HFF-Myc (cell line): ENCODE results near the gene FGF1.

Experiments used
- DNase-seq: peaks from one replicate; pipeline ENCODE4 v3.0.0-alpha.2; 2011; ENCODE audit warnings: low read depth; ENCODE audit errors: extremely low read depth
- H3K4me3 ChIP-seq: replicated peaks from 2 replicates; pipeline ENCODE4 v1.5.1; 2011; ENCODE audit warnings: low read depth, mild to moderate bottlenecking, control low read depth, low read length
- CTCF ChIP-seq: IDR thresholded peaks from 2 replicates; pipeline ENCODE4 v1.5.1; 2012; ENCODE audit warnings: mild to moderate bottlenecking, low read depth, low read length, control low read depth; ENCODE audit errors: missing control alignments

FGF1 gene

GRCh38 chr5:142544071-142544753, 141.7 kb downstream of the FGF1 start:
- DNase-seq: no peak
- H3K4me3 ChIP-seq: no peak overlapping the region
- no peak for TF ChIP-seq CTCF

- no peak overlapping the region for H3K4me3 ChIP-seq
- no peak for DNase-seq
- no peak for TF ChIP-seq CTCF
Measured at GRCh38 chr5:142542906-142543305, 143.0 kb downstream of the FGF1 start.
